GM13976 (cell line): ENCODE measurements around the gene ETS1.

Experiments
- DNase-seq: peaks from one replicate; pipeline ENCODE4 v3.0.0; 2012; ENCODE audit warnings: low spot score
- CTCF ChIP-seq: IDR thresholded peaks from 2 replicates; pipeline ENCODE4 v1.5.1; 2012; ENCODE audit warnings: borderline replicate concordance, mild to moderate bottlenecking; ENCODE audit not compliant: insufficient read depth; ENCODE audit errors: extremely low read depth, missing control alignments, control extremely low read depth
- in situ Hi-C: fragments of 300-500 bp; cut with MboI; formaldehyde crosslinking; loops from one replicate; pipeline ENCODE4 v1.12.0; 2022; ENCODE audit warnings: low sequenced_read_pairs, mixed read lengths, inconsistent platforms; ENCODE audit not compliant: unreplicated experiment

ETS1 gene

GRCh38 chr11:128472128-128473089, 114.9 kb downstream of the ETS1 start:
- in situ Hi-C loops, result no loop called here
- peak; percentile 56 for DNase-seq
- no peak for TF ChIP-seq CTCF

GRCh38 chr11:128471138-128471661, 116.2 kb downstream of the ETS1 start:
- peak; percentile 64 for DNase-seq
- in situ Hi-C loops, result no loop called here
- no peak for TF ChIP-seq CTCF

GRCh38 chr11:128470081-128470480, 117.3 kb downstream of the ETS1 start:
- TF ChIP-seq CTCF, result no peak
- in situ Hi-C loops, result no loop called here
- DNase-seq, result peak; percentile 36

- no peak for TF ChIP-seq CTCF
- in situ Hi-C loops, result no loop called here
- peak; percentile 43 for DNase-seq
Observed at GRCh38 chr11:128469220-128469619, 118.1 kb downstream of the ETS1 start.

GRCh38 chr11:128468111-128468510, 119.2 kb downstream of the ETS1 start:
- in situ Hi-C loops, result no loop called here
- no peak for TF ChIP-seq CTCF
- no peak for DNase-seq

- TF ChIP-seq CTCF, result no peak
- DNase-seq, result no peak
- in situ Hi-C loops, result no loop called here
Observed at GRCh38 chr11:128467610-128468041, 119.7 kb downstream of the ETS1 start.
